HepG2 (cell line): ENCODE results near the gene PLSCR5. TPM values are rescaled to one million over a fixed set of nuclear protein-coding genes. Genes with fewer than 3 reads are reported as not detected.

ENCODE experiments used
- ATAC-seq: fragments of 200-7000 bp; cut with Tn5 transposase; 3 replicates; pipeline ENCODE4 v1.9.1; 2020; ENCODE audit warnings: mild to moderate bottlenecking, moderate library complexity
- BruUV-seq: library from RNA; stranded (reverse); fragments of 400-500 nt; replicated peaks from 2 replicates; lab custom pipeline; 2021; lab: Mats Ljungman, UMichigan
- CTCF ChIA-PET: fragments of 300-600 bp; formaldehyde crosslinking; extraction: SDS; loops from one replicate; lab custom pipeline; 2021; ENCODE audit warnings: low total read pairs, inconsistent platforms, low intra/inter-chr PET ratio; lab: Yijun Ruan, JAX
- POLR2A ChIA-PET: fragments of 350-600 bp; sonication (Branson Sonifier 250); formaldehyde crosslinking; loops from one replicate; lab custom pipeline; 2020; ENCODE audit warnings: antibody characterized with exemption, inconsistent platforms; lab: Yijun Ruan, JAX
- DNase-seq: peaks from one replicate; pipeline ENCODE4 v3.0.0-alpha.2; 2015; ENCODE audit warnings: low spot score
- FAIRE-seq: peaks from 3 replicates; lab custom pipeline; 2011; peaks lifted over from hg19 to GRCh38; lab: Jason Lieb, UNC
- H2AFZ ChIP-seq: one replicate; pipeline ENCODE4 v1.6.1; 2011; ENCODE audit warnings: low read length, inconsistent platforms
- H3K27ac ChIP-seq: fragments of 300-600 bp; 3 replicates; pipeline ENCODE4 v1.8.0; 2011; ENCODE audit warnings: mixed run types, mild to moderate bottlenecking, mixed read lengths, low read length, inconsistent platforms; ENCODE audit not compliant: insufficient read depth; ENCODE audit errors: extremely low read length
- H3K27me3 ChIP-seq, 2 experiments: fragments of 200-600 bp in 1 of 2; 2 replicates in 1 of 2; 3 replicates in 1 of 2; pipeline versions ENCODE4 v1.6.0 to v1.8.0; 2011; ENCODE audit warnings: low read length in 2 of 2, mild to moderate bottlenecking in 2 of 2, moderate library complexity in 2 of 2, inconsistent platforms in 1 of 2; ENCODE audit not compliant: insufficient read depth in 2 of 2, control insufficient read depth in 1 of 2
- H3K36me3 ChIP-seq, 2 experiments: fragments of 200-600 bp in 1 of 2; replicated peaks in 1 of 2; 2 replicates in 1 of 2; 3 replicates in 1 of 2; pipeline versions ENCODE4 v1.5.1 to v1.8.0; 2011; ENCODE audit warnings: low read length in 2 of 2, inconsistent platforms in 1 of 2; ENCODE audit not compliant: insufficient read depth in 2 of 2, control insufficient read depth in 1 of 2
- H3K4me1 ChIP-seq: 2 replicates; pipeline ENCODE4 v1.5.1; 2012; ENCODE audit warnings: low read length, inconsistent platforms; ENCODE audit not compliant: insufficient read depth
- H3K4me2 ChIP-seq: 2 replicates; pipeline ENCODE4 v1.6.0; 2011; ENCODE audit warnings: low read depth, low read length, inconsistent platforms
- H3K4me3 ChIP-seq, 3 experiments: fragments of 200-600 bp in 1 of 3; sonication (generic), shearing (Covaris generic) in 1 of 3; replicated peaks in 1 of 3; 2 replicates each; pipeline ENCODE4 v1.5.1; 2011 to 2016; ENCODE audit warnings: low read length in 3 of 3, inconsistent platforms in 2 of 3, low read depth in 2 of 3, mild to moderate bottlenecking in 2 of 3, control low read depth in 1 of 3, mixed read lengths in 1 of 3; ENCODE audit not compliant: insufficient read depth in 1 of 3
- H3K79me2 ChIP-seq: one replicate; pipeline ENCODE4 v1.6.1; 2011; ENCODE audit warnings: low read length, inconsistent platforms; ENCODE audit not compliant: insufficient read depth
- H3K9ac ChIP-seq: 2 replicates; pipeline ENCODE4 v1.6.0; 2011; ENCODE audit warnings: mild to moderate bottlenecking, low read depth, low read length, inconsistent platforms; ENCODE audit not compliant: insufficient read depth
- H3K9me3 ChIP-seq: 2 replicates; pipeline ENCODE4 v1.5.1; 2012; ENCODE audit warnings: mild to moderate bottlenecking, low read length
- H4K20me1 ChIP-seq: 2 replicates; pipeline ENCODE4 v1.6.0; 2011; ENCODE audit warnings: inconsistent platforms, mild to moderate bottlenecking, low read length, moderate library complexity; ENCODE audit not compliant: insufficient read depth
- DMAP1 ChIP-seq: IDR thresholded peaks from 2 replicates; pipeline ENCODE4 v1.6.1; 2016
- NR2F1 ChIP-seq, 2 experiments: fragments of 450-650 bp in 1 of 2; formaldehyde crosslinking in 1 of 2; IDR thresholded peaks; 2 replicates each; pipeline versions ENCODE4 v1.5.0 to v1.6.1; 2016 to 2020; ENCODE audit warnings: mild to moderate bottlenecking in 1 of 2, missing compliant biosample characterization in 1 of 2, missing genetic modification reagents in 1 of 2, moderate library complexity in 1 of 2
- SOX13 ChIP-seq, 3 experiments: fragments of 450-650 bp in 1 of 3; sonication (generic) in 1 of 3; formaldehyde crosslinking in 1 of 3; IDR thresholded peaks in 2 of 3; conservative IDR thresholded peaks in 1 of 3; 2 replicates each; pipeline versions ENCODE4 v1.5.0 to v1.6.1; 2016 to 2020; ENCODE audit warnings: antibody characterized with exemption in 1 of 3, mild to moderate bottlenecking in 1 of 3, missing compliant biosample characterization in 1 of 3, missing genetic modification reagents in 1 of 3, moderate library complexity in 1 of 3
- ZNF451 ChIP-seq: sonication (generic); formaldehyde crosslinking; IDR thresholded peaks from 2 replicates; pipeline ENCODE4 v1.5.0; 2020; ENCODE audit warnings: mild to moderate bottlenecking, missing genetic modification reagents
- ZNF530 ChIP-seq: sonication (generic); formaldehyde crosslinking; IDR thresholded peaks from 2 replicates; pipeline ENCODE4 v1.5.0; 2020; ENCODE audit warnings: low read depth, mild to moderate bottlenecking, missing genetic modification reagents
- ZNF713 ChIP-seq: sonication (generic); formaldehyde crosslinking; IDR thresholded peaks from 2 replicates; pipeline ENCODE4 v1.4.0; 2020; ENCODE audit warnings: mild to moderate bottlenecking, missing genetic modification reagents
- WGBS: methylation state at CpG from one replicate; pipeline ENCODE4 v1.1.6; 2017; ENCODE audit warnings: low lambda C conversion rate; 5-methylcytosine and 5-hydroxymethylcytosine counted together
- in situ Hi-C: cut with HindIII; loops from 2 replicates; pipeline ENCODE4 v1.10.0; 2017; ENCODE audit warnings: low pct_unique_long_range_greater_than_20kb; ENCODE audit not compliant: extremely low pct_ligation_motif_present
- intact Hi-C: fragments of 100-400 bp; cut with micrococcal nuclease; formaldehyde crosslinking; loops from one replicate; pipeline ENCODE4 v1.10.0; 2022; ENCODE audit not compliant: unreplicated experiment
- polyA plus RNA-seq, 8 experiments: library from polyadenylated mRNA; depleted of rRNA in 3 of 8; stranded (reverse) in 7 of 8; unstranded in 1 of 8; fragments of >200 nt; fragmentation: Illumina TruSeq in 4 of 8; extraction: Trizol in 4 of 8; gene quantifications; 2 replicates each; pipeline versions ENCODE4 v1.2.1 to v1.2.3, GENCODE V29; 2011 to 2016; ENCODE audit warnings: low read depth in 4 of 8, missing spikeins in 1 of 8, mixed read lengths in 1 of 8; ENCODE audit not compliant: insufficient read depth in 1 of 8
- total RNA-seq, 5 experiments: library from RNA; depleted of rRNA; stranded (reverse); fragments of >200 nt; fragmentation: Illumina TruSeq; extraction: Trizol; gene quantifications; 2 replicates each; pipeline ENCODE4 v1.2.3, GENCODE V29; 2016; ENCODE audit warnings: low read depth in 1 of 5
- TF ChIP-seq, protein P1 (sequence below): sonication (generic); formaldehyde crosslinking; IDR thresholded peaks from 2 replicates; pipeline ENCODE4 v1.4.0; 2020; ENCODE audit warnings: mild to moderate bottlenecking, missing genetic modification reagents
- TF ChIP-seq, protein P2 (sequence below): IDR thresholded peaks from 2 replicates; pipeline ENCODE4 v1.4.0; 2020; ENCODE audit warnings: mild to moderate bottlenecking, missing genetic modification reagents

Gene PLSCR5
- total and polyA plus RNA-seq, 2 of the 13 experiments (the other 11 are each of a cell fraction or from before 2014, with no cell fraction given): 0.50 TPM; not detected in 1

DNA sequence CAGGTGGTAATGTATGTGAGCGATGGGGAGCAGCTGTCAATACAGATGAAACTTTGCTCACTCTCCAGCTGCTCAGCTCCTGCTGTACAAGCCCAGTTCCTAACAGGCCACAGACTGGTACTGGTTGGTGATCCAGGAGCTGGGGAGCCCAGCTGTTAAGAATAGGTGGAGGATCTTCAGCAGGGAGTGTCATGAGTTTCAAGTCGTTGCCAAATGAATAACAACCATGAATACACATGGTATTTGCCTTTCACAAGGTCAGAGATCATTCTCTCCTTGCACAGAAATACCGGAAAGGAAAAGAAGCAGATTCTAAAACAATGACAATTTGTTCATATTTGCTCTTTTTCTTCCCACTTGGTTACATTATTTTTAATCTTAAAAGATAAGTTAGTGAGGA lies 65.8 kb downstream of the PLSCR5 start:
- Histone ChIP-seq H3K36me3 (0 out of 5 replicates have a peak, but pooled peaks cover 0 to 3% of the 10 kb centered on the region in 2 experiments), H3K27ac (peak overlapping the region; percentile 41), H2AFZ (no peak overlapping the region), H3K27me3 (no peaks in the 10 kb centered on the region), H3K4me3 (peak overlapping the region in 1 of 3 experiments; percentile 13; a peak in 1 of 6 replicates), H3K4me1 (peaks cover 59% of the 10 kb centered on the region), H3K9ac (no peak overlapping the region), H3K4me2 (peak overlapping the region; percentile 64), H3K79me2 (peaks cover 64% of the 10 kb centered on the region), H3K9me3 (no peaks in the 10 kb centered on the region), H4K20me1 (no peaks in the 10 kb centered on the region)
- intact Hi-C loops (no loop called here), in situ Hi-C loops (no loop called here)
- FAIRE-seq (peak; percentile 12), DNase-seq (peak; percentile 60), ATAC-seq (peak; percentile 52)
- WGBS: 32% methylated on average over 3 of the region's 3 CpGs
- BruUV-seq: no TSS peak
- ChIA-PET POLR2A (interaction anchor here (1.5 kb wide), 2 partner anchors 28 to 42 kb away, joined by 3 to 4 read pairs; no protein-coding TSS in a partner anchor), CTCF (no interaction called here)
- TF ChIP-seq ZNF530 (no peak), NR2F1 (CRISPR knock-in tag; IDR thresholded peaks at IDR 0.05) (peak in 1 of 2 experiments; percentile 17; a peak in 1 of 4 replicates), ZNF451 (CRISPR knock-in tag) (no peak), SOX13 (IDR thresholded peaks at IDR 0.05) (no peak), SOX13 (CRISPR knock-in tag; conservative IDR thresholded peaks at IDR 0.05 in 1 of 2, IDR thresholded peaks at IDR 0.05 in 1 of 2) (peak in 1 of 2 experiments; percentile 73; a peak in 2 of 4 replicates), DMAP1 (no peak), ZNF713 (CRISPR knock-in tag) (no peak)
- TF ChIP-seq, protein P1, sequence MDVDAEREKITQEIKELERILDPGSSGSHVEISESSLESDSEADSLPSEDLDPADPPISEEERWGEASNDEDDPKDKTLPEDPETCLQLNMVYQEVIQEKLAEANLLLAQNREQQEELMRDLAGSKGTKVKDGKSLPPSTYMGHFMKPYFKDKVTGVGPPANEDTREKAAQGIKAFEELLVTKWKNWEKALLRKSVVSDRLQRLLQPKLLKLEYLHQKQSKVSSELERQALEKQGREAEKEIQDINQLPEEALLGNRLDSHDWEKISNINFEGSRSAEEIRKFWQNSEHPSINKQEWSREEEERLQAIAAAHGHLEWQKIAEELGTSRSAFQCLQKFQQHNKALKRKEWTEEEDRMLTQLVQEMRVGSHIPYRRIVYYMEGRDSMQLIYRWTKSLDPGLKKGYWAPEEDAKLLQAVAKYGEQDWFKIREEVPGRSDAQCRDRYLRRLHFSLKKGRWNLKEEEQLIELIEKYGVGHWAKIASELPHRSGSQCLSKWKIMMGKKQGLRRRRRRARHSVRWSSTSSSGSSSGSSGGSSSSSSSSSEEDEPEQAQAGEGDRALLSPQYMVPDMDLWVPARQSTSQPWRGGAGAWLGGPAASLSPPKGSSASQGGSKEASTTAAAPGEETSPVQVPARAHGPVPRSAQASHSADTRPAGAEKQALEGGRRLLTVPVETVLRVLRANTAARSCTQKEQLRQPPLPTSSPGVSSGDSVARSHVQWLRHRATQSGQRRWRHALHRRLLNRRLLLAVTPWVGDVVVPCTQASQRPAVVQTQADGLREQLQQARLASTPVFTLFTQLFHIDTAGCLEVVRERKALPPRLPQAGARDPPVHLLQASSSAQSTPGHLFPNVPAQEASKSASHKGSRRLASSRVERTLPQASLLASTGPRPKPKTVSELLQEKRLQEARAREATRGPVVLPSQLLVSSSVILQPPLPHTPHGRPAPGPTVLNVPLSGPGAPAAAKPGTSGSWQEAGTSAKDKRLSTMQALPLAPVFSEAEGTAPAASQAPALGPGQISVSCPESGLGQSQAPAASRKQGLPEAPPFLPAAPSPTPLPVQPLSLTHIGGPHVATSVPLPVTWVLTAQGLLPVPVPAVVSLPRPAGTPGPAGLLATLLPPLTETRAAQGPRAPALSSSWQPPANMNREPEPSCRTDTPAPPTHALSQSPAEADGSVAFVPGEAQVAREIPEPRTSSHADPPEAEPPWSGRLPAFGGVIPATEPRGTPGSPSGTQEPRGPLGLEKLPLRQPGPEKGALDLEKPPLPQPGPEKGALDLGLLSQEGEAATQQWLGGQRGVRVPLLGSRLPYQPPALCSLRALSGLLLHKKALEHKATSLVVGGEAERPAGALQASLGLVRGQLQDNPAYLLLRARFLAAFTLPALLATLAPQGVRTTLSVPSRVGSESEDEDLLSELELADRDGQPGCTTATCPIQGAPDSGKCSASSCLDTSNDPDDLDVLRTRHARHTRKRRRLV (CRISPR knock-in tag): no peak
- TF ChIP-seq, protein P2, sequence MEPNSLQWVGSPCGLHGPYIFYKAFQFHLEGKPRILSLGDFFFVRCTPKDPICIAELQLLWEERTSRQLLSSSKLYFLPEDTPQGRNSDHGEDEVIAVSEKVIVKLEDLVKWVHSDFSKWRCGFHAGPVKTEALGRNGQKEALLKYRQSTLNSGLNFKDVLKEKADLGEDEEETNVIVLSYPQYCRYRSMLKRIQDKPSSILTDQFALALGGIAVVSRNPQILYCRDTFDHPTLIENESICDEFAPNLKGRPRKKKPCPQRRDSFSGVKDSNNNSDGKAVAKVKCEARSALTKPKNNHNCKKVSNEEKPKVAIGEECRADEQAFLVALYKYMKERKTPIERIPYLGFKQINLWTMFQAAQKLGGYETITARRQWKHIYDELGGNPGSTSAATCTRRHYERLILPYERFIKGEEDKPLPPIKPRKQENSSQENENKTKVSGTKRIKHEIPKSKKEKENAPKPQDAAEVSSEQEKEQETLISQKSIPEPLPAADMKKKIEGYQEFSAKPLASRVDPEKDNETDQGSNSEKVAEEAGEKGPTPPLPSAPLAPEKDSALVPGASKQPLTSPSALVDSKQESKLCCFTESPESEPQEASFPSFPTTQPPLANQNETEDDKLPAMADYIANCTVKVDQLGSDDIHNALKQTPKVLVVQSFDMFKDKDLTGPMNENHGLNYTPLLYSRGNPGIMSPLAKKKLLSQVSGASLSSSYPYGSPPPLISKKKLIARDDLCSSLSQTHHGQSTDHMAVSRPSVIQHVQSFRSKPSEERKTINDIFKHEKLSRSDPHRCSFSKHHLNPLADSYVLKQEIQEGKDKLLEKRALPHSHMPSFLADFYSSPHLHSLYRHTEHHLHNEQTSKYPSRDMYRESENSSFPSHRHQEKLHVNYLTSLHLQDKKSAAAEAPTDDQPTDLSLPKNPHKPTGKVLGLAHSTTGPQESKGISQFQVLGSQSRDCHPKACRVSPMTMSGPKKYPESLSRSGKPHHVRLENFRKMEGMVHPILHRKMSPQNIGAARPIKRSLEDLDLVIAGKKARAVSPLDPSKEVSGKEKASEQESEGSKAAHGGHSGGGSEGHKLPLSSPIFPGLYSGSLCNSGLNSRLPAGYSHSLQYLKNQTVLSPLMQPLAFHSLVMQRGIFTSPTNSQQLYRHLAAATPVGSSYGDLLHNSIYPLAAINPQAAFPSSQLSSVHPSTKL (CRISPR knock-in tag): peak; percentile 84
